Measurements from ENCODE around the gene RAD18.
A peak's percentile ranks its signal among the peaks of the same experiment; 100 is the strongest.

The RAD18 gene

GRCh38 chr3:8963137-8963853, at the start of gene RAD18:
Gene RAD18 (minus strand): TSS chr3:8963472. CDS start chr3:8963385, 87 bp downstream.
- DNase-seq, result peak; percentile 89

GRCh38 chr3:9012521-9012920, 49.2 kb upstream of the RAD18 start:
- no peak for DNase-seq

GRCh38 chr3:9009976-9010545, 46.8 kb upstream of the RAD18 start:
- no peak for DNase-seq

GRCh38 chr3:9008550-9009255, 45.4 kb upstream of the RAD18 start:
- no peak for DNase-seq

- DNase-seq, result no peak
Measured at GRCh38 chr3:9007928-9008327, 44.7 kb upstream of the RAD18 start.

- no peak for DNase-seq
Measured at GRCh38 chr3:9007213-9007612, 43.9 kb upstream of the RAD18 start.

- DNase-seq, result no peak
Measured at GRCh38 chr3:9000041-9000440, 36.8 kb upstream of the RAD18 start.

GRCh38 chr3:8997151-8997550, 33.9 kb upstream of the RAD18 start:
- DNase-seq, result no peak

- DNase-seq, result no peak
Measured at GRCh38 chr3:8996681-8997121, 33.4 kb upstream of the RAD18 start.

GRCh38 chr3:8996216-8996615, 32.9 kb upstream of the RAD18 start:
- DNase-seq, result no peak

GRCh38 chr3:8994226-8994625, 31.0 kb upstream of the RAD18 start:
- no peak for DNase-seq

- DNase-seq, result no peak
Measured at GRCh38 chr3:8993331-8993730, 30.1 kb upstream of the RAD18 start.

GRCh38 chr3:8992854-8993253, 29.6 kb upstream of the RAD18 start:
- no peak for DNase-seq

- DNase-seq, result no peak
Measured at GRCh38 chr3:8992199-8992598, 28.9 kb upstream of the RAD18 start.

- DNase-seq, result no peak
Measured at GRCh38 chr3:8990266-8991215, 27.3 kb upstream of the RAD18 start.

- no peak for DNase-seq
Measured at GRCh38 chr3:8988791-8989558, 25.7 kb upstream of the RAD18 start.

- no peak for DNase-seq
Measured at GRCh38 chr3:8988384-8988655, 25.0 kb upstream of the RAD18 start.

GRCh38 chr3:8987645-8988383, 24.5 kb upstream of the RAD18 start:
- DNase-seq, result peak; percentile 36

GRCh38 chr3:8987226-8987625, 24.0 kb upstream of the RAD18 start:
- no peak for DNase-seq

- no peak for DNase-seq
Measured at GRCh38 chr3:8986741-8987140, 23.5 kb upstream of the RAD18 start.

- DNase-seq, result no peak
Measured at GRCh38 chr3:8985876-8986275, 22.6 kb upstream of the RAD18 start.

GRCh38 chr3:8985411-8985831, 22.1 kb upstream of the RAD18 start:
- no peak for DNase-seq
